Right lobe of liver (tissue), 4 donors: ENCODE data around the gene GID8.

Source experiments
- POLR2A ChIP-seq: fragments of 450-650 bp; IDR thresholded peaks from one replicate; pipeline ENCODE4 v1.6.1; 2017; ENCODE audit warnings: antibody characterized with exemption, mild to moderate bottlenecking
- TF ChIP-seq, protein P1 (sequence below), 4 donors: fragments of 200-600 bp in 3 of 4; fragments of 450-650 bp in 1 of 4; IDR thresholded peaks; one replicate each; pipeline versions ENCODE4 v1.5.1 to v1.8.0; 2016 to 2022; ENCODE audit warnings: antibody characterized with exemption in 4 of 4, mild to moderate bottlenecking in 2 of 4
- donor health status: DM: no; HTN: no; CAD: no.
- donor health status: DM: no; HTN: no; CAD: no.
- donor health status: DM: no; HTN: yes; CAD: no.

GRCh38 chr20:62913043-62913630, 24.8 kb upstream of the GID8 start:
- TF ChIP-seq, protein P1, sequence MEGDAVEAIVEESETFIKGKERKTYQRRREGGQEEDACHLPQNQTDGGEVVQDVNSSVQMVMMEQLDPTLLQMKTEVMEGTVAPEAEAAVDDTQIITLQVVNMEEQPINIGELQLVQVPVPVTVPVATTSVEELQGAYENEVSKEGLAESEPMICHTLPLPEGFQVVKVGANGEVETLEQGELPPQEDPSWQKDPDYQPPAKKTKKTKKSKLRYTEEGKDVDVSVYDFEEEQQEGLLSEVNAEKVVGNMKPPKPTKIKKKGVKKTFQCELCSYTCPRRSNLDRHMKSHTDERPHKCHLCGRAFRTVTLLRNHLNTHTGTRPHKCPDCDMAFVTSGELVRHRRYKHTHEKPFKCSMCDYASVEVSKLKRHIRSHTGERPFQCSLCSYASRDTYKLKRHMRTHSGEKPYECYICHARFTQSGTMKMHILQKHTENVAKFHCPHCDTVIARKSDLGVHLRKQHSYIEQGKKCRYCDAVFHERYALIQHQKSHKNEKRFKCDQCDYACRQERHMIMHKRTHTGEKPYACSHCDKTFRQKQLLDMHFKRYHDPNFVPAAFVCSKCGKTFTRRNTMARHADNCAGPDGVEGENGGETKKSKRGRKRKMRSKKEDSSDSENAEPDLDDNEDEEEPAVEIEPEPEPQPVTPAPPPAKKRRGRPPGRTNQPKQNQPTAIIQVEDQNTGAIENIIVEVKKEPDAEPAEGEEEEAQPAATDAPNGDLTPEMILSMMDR (IDR thresholded peaks at IDR 0.05), result no peak
- no peak for TF ChIP-seq POLR2A
